NCI-H2081 (cell line): ENCODE data around the gene AFG1L.
"Not testable (repeated sequence)": the region's sequence is repeated elsewhere in the genome, so short reads cannot be mapped to it uniquely, and the experiment has no call there.

Experiments used
- DNase-seq, 2 experiments: peaks; one replicate each; lab custom pipeline; 2025; lab: John Stamatoyannopoulos, UW

The AFG1L gene

DNA sequence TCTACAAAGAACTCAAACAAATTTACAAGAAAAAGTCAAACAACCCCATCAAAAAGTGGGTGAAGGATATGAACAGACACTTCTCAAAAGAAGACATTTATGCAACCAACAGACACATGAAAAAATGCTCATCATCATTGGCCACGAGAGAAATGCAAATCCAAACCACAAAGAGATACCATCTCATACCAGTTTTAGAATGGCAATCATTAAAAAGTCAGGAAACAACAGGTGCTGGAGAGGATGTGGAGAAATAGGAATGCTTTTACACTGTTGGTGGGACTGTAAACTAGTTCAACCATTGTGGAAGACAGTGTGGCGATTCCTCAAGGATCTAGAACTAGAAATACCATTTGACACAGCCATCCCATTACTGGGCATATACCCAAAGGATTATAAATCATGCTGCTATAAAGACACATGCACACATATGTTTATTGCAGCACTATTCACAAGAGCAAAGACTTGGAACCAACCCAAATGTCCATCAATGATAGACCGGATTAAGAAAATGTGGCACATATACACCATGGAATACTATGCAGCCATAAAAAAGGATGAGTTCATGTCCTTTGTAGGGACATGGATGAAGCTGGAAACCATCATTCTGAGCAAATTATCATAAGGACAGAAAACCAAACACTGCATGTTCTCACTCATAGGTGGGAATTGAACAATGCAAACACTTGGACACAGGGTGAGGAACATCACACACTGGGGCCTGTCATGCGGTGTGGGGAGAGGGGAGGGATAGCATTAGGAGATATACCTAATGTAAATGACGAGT, 121.4 kb downstream of the AFG1L start:
- not testable (repeated sequence) for DNase-seq

DNA sequence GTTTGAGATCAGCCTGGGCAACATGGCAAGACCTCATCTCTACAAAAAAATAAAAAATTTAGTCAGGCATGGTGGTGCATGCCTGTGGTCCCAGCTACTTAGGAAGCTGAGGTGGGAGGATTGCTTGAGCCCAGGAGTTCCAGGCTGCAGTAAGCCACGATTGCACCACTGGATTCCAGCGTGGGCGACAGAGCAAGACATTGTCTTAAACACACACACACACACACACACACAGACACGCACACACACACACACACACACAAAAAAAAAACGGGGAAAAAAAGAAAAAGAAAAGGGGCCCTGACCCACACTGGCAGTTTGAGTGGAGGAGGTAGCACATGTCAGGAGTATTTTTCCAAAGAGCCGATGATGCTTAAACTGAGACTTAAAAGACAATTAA, 122.2 kb downstream of the AFG1L start:
- DNase-seq = no peak

DNA sequence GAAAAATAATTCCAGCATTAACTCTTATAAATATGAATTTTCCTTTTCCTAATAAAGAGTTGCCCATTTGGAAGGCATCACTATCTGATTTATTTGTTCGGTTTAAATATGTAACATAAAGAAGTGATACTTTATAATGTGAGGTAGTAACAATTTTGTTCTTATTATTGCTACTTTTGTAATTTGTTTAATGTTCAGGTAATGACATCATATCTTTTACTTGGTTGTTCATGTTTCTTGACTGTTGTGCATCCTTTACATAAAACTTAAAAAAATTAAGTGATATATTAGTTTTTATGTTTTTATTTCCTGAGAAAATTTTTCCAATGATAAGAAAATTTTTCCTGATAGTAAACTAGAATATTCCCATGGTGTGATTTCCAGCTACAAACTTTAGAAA, 124.6 kb downstream of the AFG1L start:
- DNase-seq = no peak

DNA sequence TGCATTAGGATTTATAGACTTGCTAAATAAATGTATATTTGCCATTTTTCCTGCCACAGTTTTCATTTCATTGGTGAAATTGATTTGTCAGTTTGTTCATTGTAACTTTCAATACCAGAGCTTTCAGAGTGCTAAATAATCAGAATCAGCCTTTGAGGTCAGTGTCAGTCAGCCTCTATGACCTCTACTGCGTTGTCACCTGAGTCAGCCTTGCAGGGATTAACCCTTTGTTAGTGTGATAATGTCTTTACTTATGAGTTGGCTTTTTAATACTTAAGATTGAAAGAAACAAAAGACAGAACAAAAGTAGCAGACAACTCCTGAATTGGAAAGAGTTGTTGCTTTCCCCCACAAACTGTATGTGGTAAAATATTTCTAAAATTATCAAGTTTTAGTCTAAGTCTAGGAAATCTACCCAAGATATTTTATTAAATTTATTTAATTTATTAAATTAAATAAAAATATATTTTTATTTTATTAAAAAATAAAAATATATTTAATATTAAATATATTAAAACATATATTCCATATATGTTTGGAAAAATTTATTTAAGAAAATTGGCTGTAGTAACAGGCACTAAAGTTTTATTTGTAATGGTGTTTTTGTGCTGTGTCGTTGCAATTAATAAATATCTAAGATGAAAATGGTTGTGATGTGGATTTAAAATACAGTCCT, 125.2 kb downstream of the AFG1L start:
- no peak for DNase-seq

DNA sequence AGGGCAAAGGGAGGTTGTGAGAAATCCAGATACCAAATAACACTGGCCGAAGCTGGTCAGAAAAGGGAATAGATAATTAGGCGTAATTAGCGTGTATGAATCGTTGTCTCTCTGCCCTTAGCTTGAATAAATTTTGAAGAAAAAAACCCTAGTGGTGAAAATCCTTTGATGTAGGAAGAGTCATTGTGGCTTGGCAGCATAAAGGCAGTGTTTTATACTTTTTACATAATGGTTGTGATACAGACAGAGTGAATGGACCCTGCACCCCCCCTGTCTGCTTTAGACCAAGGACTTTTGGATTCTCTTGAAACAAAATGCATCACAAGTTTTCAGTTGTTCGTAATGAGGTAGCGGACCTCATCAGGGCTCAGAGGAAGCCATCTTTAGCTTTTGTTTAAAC, 126.5 kb downstream of the AFG1L start:
- no peak for DNase-seq

DNA sequence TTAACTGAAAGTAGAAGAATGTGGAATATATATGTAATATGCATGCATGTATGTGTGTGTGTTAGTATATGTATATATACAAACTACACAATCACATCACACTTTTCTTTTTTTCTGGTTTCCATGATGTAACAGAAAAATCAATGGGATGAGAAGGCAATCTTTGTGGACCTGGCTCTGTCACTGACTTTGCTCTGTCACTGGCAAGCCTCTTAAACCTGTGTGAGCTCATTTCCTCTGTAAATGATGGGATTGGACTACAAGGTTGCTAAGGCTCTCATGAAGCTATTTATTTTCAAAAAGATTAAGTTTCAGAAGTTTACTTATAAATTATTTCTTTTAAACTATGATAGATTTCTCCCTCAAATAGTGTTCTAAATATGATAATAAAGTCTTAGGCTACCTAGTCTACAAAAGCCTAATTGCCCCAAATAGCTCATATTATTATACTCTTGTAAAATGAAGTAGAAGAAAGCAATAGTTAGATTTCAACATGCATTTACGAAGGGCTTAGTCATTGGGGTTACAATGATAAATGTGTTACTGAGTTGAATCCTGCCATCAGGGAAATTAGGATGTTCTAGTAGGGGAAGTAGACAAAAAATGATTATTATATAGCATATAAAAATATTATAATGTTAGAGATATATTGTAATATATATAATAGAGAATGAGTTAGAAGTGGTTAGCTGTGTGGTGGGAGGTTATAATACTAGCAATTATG, 129.3 kb downstream of the AFG1L start:
- no peak for DNase-seq

DNA sequence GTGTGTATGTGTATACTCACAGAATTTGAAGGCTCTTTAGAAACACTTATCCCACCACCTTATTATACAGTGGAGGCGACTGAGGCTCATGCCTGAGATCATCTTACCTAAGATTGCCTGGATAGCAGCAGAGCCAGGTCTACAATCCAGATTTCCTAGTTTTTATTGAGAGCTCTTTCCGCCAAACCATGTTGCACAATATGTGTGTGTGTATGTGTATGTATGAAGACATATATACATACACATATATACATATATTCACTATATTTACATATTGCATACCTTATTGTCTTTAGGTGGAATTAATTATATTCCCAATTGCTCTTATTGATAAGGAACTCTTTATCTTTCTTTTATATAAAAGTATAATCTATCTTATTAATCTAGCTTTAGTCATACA, 130.6 kb downstream of the AFG1L start:
- DNase-seq = no peak

DNA sequence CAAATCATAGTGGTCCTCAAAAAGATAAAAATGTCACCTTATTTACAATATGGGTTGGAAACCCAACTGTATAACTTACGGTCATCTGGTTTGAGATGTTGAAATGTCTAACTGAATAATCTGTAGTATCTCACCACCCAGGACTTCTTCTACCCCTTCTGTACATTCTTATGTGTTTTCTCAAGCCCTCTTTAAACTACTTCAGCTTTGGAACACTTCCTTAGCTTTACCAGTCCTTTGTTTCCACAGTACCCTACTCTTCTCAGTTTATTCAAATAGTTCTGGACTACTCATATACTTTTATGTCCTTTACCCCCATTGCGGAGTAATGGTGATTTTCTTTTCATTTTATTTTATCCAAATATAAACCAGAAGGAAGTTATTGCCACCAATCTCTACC, 137.3 kb downstream of the AFG1L start:
- DNase-seq = no peak

DNA sequence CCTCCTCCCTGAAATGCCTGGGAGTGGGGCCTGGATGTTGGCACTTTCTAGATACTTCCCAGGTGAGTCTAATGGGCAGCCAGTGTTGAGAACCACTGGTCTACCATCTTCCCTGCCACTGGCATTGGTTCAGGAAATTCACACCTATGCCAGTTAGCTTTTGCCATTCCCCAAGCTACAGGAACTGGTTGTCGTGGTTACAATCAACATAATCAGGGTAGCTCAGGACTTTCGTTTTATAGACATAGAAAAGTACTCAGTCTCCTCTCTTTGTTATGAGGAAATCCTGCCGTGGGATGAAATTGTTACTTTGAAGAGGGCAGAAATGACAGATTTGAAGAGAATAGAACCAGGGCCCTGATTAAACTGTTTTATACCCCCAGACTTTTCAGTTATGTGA, 137.9 kb downstream of the AFG1L start:
- no peak for DNase-seq

DNA sequence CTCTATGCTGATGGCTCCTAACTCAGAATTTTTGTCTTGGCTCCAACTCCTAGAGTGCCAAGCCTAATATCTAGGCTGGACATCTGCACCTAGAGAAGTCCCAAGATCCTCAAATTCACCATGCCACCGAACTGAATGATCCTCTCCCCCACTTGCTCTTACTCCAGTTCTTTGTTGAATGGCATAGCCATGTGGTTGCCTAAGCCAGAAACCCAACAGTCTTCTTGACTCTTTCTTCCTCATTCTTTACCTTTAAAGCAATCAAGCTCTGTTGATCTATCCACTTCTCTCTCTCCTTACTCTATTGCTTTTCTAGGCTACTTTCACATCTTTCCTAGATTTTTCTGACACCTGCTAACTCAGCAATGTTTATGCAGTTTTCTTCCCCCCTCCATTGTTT, 139.4 kb downstream of the AFG1L start:
- DNase-seq = no peak

DNA sequence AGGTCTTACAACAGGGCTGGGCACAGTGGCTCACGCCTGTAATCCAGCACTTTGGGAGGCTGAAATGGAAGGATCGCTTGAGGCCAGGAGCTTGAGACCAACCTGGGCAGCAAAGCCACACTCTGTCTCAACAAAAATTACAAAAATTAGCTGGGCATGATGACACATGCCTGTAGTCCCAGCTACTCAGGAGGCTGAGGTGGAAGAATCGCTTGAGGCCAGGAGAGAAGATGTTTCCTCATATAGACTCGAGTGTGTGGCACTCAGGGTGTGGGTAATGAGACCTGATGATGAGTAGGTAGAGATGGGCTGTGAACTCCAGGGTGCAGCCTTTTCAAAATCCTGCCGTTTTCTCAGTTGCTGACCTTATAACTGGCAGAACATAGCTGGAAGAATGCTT, 140.5 kb downstream of the AFG1L start:
- no peak for DNase-seq

DNA sequence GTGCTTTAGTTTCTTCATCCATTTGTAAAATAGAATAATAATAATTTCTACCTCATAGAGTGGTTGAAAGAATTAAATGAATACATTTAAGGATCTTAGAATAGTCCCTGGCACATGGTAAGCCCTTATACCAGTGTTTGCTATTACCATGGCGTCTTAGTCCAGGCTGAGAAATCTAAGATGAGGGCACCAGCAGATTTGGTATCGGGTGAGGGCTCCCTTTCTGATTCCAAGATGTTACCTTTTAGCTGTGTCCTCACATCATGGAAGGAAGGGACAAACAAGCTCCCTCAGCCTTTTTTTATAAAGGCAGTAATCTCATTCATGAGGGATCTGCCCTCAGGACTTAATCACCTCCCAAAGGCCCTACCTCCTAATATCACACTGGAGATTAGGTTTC, 141.9 kb downstream of the AFG1L start:
- DNase-seq = no peak

DNA sequence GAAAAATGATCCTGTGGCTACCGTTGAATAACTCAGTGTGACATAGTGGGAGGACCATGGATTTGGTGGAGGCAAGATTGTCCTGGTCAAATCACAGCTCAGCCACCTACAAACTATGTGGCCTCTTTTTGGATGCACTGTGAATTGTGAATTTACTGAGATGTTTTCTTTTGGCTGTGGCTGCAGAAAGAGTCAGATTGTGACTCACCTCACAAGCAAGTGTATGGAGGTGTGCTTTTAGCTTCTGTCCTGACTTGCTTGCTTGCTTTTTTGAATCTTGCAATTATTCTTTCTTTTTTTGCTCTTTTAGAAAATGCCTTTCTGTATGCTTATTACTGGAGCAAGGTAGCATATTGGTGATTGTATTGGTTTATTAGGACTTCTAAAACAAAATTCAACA, 143.0 kb downstream of the AFG1L start:
- no peak for DNase-seq

DNA sequence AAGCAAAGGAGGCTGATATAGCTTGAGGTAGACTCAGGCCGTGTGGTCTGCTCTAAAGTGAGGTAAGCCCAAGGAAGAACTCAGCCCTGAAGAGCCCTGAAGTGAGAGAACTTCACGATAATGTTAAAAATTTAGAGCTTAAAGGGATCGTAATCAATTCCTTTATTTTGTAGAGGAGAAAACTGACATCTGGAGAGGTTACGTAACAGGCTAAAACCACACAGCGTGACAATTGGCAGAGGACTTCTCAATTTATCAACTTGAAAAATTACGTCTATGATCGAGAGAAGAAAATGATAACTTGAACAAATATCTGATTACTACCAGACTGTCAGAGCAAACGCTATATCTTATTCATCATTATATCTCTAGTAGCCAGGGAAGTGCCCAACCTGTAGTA, 144.1 kb downstream of the AFG1L start:
- no peak for DNase-seq

DNA sequence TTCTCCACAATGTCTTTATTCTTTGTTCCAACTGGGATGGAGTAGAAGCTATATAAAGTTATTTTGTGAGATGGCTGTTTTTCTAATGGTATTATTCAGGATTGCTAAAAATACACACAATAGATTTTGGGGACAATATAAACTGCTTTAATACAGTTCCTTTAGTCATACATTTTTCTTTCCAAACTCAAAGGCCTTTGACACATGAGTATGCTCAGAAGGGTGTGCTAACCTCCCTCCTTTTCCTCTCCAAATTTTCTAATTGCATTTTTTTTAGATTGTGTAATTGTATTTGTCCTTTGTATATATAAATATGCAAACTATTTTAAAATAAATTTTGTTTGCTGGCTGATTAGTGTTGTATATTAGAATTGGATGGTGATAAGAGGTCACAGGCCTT, 146.3 kb downstream of the AFG1L start:
- no peak for DNase-seq

DNA sequence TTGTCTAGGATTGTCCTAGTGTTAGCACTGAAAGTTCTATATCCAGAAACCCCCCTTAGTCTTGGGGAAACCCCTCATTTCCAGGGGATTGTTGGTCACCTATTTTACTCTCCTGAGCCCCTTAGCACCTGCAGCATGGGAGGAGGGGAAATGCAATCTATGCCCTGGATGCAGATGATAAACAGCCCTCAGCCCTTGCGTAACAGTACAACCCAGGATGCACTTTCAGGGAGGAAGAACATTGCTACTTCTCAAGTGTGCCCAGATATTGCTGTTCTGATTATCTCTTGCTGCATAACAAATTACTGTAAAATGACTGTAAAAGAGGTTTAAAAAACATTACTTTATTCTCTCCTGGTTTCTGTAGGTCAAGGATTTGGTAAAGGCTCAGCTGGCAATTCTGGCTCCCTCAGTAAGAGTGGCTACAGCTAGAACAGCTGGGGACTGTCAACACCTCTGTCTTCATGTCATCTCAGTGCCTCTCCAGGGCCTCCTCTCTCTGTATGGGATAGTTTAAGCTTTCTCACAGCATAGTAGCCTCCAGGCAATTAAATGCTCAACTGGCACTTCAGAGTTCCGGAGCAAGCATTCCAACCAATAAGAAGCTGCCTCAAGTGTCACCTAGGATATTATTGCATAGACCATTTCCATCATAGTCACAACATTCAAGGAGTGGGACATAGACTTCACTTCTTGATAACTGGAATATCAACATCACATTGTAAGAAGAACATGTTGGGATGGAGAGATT, 148.1 kb downstream of the AFG1L start:
- DNase-seq = no peak

DNA sequence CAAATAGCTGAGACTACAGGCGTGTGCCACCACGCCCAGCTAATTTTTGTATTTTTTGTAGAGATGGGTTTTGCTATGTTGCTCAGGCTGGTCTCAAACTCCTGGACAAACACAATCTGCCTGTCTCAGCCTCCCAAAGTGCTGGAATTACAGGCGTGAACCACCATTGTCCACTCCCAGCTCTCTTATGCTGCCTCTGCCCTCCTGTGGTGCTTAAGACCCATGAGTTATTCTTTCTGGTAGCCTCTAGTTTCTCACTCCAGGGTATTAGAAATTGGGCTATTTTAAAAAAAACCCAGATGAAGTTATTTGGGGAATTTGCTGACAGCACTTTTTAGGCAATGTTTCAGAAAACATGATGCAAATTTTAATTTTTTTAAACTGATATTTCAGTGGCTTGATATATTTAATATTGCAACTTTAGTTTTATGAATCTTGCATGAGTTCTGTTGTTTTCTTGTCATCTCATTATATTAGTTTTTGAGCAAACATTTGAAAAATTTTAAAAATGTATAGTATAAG, 151.8 kb downstream of the AFG1L start:
- DNase-seq = no peak

DNA sequence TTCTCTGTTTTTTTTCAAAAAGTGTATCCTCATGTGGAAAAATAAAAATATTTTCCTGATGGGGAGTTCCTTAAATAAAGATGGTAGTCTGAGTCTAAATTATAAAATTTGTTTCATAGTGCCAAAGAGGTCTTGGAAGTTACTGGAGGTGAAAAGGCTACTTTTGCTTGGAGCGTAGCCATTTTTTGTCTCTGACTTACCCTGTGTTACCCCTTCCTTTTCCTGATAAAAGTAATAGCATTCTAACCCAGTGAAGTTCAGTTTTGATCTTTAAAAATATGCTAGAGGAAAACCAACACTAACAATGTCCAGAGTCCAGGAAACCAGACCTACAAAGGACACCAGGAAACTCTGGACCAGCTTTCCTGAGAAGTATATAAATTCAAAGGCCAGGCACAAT, 153.6 kb downstream of the AFG1L start:
- no peak for DNase-seq

DNA sequence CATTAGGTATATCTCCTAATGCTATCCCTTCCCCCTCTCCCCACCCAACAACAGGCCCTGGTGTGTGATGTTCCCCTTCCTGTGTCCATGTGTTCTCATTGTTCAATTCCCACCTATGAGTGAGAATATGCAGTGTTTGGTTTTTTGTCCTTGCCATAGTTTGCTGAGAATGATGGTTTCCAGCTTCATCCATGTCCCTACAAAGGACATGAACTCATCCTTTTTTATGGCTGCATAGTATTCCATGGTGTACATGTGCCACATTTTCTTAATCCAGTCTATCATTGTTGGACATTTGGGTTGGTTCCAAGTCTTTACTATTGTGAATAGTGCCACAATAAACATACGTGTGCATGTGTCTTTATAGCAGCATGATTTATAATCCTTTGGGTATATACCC, 154.9 kb downstream of the AFG1L start:
- not testable (repeated sequence) for DNase-seq

DNA sequence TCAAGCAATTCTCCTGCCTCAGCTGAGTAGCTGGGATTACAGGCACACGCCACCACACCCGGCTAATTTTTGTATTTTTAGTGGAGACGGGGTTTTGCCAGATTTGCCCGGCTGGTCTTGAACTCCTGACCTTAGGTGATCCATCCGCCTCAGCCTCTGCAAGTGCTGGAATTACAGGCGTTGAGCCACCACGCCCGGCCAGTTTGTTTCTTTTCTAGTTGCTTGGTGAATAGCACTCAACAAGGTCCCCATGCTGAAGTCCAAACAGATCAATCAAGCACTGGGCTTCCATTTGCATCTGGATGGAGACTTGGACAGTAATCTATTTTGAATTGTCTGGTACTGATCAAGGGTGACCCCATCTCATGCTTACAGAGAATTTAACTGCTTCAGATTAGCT, 157.0 kb downstream of the AFG1L start:
- no peak for DNase-seq

DNA sequence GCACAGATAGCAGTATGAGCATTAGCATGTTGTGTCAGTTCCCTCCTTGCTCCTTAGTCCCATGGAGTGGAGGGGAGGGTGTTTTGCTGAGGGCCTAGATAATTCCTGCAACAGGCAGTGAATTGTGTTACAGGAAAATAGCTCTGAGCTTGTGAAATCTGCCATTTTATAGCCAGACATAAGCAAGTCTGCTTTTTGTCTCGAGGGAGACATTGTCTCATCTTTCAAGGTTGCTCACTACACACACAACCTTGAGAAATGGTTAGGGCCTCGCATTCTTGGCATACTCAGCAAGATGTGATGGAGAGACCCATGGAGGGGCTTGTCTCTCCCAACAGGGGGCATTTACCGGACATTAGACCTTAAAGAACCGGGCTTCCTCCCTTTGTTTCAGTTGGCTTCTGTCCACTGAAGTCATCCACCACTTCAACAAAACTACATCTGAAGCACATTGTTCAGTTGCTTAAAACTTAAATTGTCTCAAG, 157.9 kb downstream of the AFG1L start:
- DNase-seq = no peak

DNA sequence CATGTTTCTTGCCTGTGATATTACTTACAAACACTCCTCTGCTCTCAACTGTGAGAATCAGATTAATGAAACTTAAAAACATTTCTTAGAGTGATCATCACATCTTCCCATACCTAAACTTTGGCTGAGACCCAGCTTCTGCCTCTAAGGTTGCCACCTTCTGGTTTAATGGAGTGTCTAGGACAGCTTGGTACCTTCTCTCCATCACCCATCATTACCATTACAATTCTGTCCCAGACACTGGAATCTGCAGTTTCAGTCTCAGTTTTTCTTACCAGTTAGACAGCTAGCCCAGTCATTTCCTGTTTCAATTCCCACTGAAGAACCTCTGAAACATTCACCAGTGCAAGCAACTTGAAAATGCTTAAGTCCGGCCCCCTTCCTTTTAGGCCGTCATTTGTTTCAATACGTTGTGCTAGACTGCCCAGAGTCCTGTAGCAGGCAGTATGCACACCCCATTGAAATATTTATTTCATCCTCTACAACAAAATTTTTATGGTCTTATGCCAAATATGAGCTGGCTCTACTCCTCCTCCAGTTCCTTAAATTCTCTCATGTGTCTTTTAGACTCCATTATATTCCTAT, 158.8 kb downstream of the AFG1L start:
- no peak for DNase-seq
